Transverse colon (tissue), 4 donors: ENCODE measurements around the gene ZNF784. TPM values are rescaled to one million over a fixed set of nuclear protein-coding genes. Genes with fewer than 3 reads are reported as not detected.

Source experiments
- DNase-seq: peaks from one replicate; pipeline ENCODE4 v3.0.0-alpha.2; 2019
- H3K27ac ChIP-seq, 4 donors: fragments of 200-600 bp; sonication (generic); 2 replicates each; pipeline ENCODE4 v1.5.1; 2016 to 2018; ENCODE audit warnings: inconsistent platforms in 4 of 4
- H3K27me3 ChIP-seq: fragments of 200-600 bp; sonication (generic); 2 replicates; pipeline ENCODE4 v1.5.1; 2017; ENCODE audit warnings: inconsistent platforms
- H3K36me3 ChIP-seq, 4 donors: fragments of 200-600 bp; sonication (generic); 2 replicates each; pipeline ENCODE4 v1.5.1; 2017 to 2019; ENCODE audit warnings: inconsistent platforms in 4 of 4
- H3K4me1 ChIP-seq, 4 donors: fragments of 200-600 bp; sonication (generic); 2 replicates each; pipeline ENCODE4 v1.5.1; 2017 to 2020; ENCODE audit warnings: inconsistent platforms in 4 of 4
- H3K4me3 ChIP-seq, 4 donors: fragments of 200-600 bp; sonication (generic); 1 replicate in 1 of 4; 2 replicates in 3 of 4; pipeline versions ENCODE4 v1.5.1 to v1.6.1; 2017 to 2019; ENCODE audit warnings: inconsistent platforms in 4 of 4
- H3K9me3 ChIP-seq, 2 donors: fragments of 200-600 bp; sonication (generic); 2 replicates each; pipeline ENCODE4 v1.5.1; 2017 to 2019; ENCODE audit warnings: inconsistent platforms in 2 of 2
- CTCF ChIP-seq, 5 experiments: fragments of 200-600 bp in 3 of 5; fragments of 450-650 bp in 2 of 5; sonication (generic) in 3 of 5; IDR thresholded peaks; 1 replicate in 2 of 5; 2 replicates in 3 of 5; pipeline ENCODE4 v1.5.1; 2016 to 2017; ENCODE audit warnings: antibody characterized with exemption in 5 of 5, inconsistent platforms in 3 of 5, mild to moderate bottlenecking in 2 of 5, moderate library complexity in 1 of 5
- EP300 ChIP-seq: sonication (generic); formaldehyde crosslinking; IDR thresholded peaks from one replicate; pipeline ENCODE4 v1.6.1; 2017; ENCODE audit warnings: antibody characterized with exemption, low read depth
- POLR2A ChIP-seq: fragments of 450-650 bp; IDR thresholded peaks from one replicate; pipeline ENCODE4 v1.6.1; 2016; ENCODE audit warnings: antibody characterized with exemption, mild to moderate bottlenecking, moderate library complexity
- POLR2AphosphoS5 ChIP-seq, 3 donors: sonication (generic); formaldehyde crosslinking; IDR thresholded peaks; one replicate each; pipeline ENCODE4 v1.6.1; 2016; ENCODE audit warnings: antibody characterized with exemption in 3 of 3
- WGBS, 2 donors: methylation state at CpG; one replicate each; pipeline ENCODE4 v1.1.5; 2018; ENCODE audit warnings: low coverage in 1 of 2; 5-methylcytosine and 5-hydroxymethylcytosine counted together
- in situ Hi-C, 4 donors: fragments of 200-750 bp; cut with MboI; loops; one replicate each; pipeline versions ENCODE4 v1.15.0 to v1.15.1; 2017; ENCODE audit warnings: low sequenced_read_pairs in 3 of 4, low pct_ligation_motif_present in 1 of 4, low pct_unique_long_range_greater_than_20kb in 1 of 4
- intact Hi-C: fragments of 100-400 bp; cut with DNase I; formaldehyde crosslinking; loops from one replicate; pipeline ENCODE4 v1.15.1; 2023; ENCODE audit warnings: low total_unique reads
- total RNA-seq, 4 donors: library from RNA; depleted of rRNA; stranded (reverse); fragments of >200 nt; gene quantifications; one replicate each; pipeline ENCODE4 v1.1.0, GENCODE V29; 2016

Gene ZNF784
- total RNA-seq, 4 donors from 2014 or later: 11.1 to 27.7 (median 14.5) TPM

DNA sequence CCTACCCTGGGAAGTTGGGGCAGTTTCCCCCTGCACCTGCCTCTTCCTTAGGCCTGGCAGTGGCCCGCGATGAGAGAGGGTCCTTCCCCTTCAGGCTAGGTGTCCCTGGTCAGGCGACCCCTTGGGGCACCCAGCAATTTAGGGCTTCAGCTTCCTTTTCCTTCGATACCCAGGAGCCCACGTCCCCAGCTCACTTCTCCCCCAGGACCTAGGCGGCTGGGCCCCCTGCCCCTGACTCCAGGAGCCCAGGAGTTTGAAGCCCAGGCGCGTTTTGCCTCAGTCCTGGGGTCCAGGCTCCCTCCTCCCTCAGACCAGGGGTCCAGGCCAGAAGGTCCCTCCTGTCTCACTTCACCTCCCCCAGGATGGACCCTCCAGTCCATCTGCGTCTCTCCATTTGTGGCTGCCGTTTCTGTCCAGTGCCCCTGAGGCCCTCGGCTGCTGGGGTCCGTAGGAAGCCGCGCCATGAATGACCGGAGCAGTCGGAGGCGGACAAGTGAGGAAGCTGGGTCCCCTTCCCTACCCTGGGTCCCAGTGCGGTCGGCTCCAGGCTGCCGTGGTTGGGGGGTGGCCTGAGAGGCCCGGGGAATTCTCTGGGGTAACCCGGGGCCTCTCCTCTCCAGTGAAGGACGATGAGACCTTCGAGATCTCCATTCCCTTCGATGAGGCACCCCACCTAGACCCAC, 24.4 kb upstream of the ZNF784 start:
- in situ Hi-C loops: no loop called here
- peak overlapping the region; percentile 82 to 91 (median 86) for H3K27ac ChIP-seq
- H3K27me3 ChIP-seq: no peaks in the 10 kb centered on the region
- no peak for TF ChIP-seq EP300
- no peak for TF ChIP-seq POLR2AphosphoS5 (IDR thresholded peaks at IDR 0.05)
- no peak for TF ChIP-seq POLR2A
- no peak for TF ChIP-seq CTCF (IDR thresholded peaks at IDR 0.05)
- intact Hi-C loops: no loop called here
- no peak for DNase-seq
- WGBS, 2 donors: 38% methylated on average over 22 of the region's 25 CpGs; no CpG with 5 or more reads in 1 of the 2 donors
- no peaks in the 10 kb centered on the region for H3K9me3 ChIP-seq
- H3K4me1 ChIP-seq: peaks cover 20 to 43% (median 33%) of the 10 kb centered on the region in 4 donors
- peak overlapping the region; percentile 58 to 87 (median 74) for H3K4me3 ChIP-seq
- H3K36me3 ChIP-seq: no peaks in the 10 kb centered on the region

GRCh38 chr19:55647732-55648584, 23.6 kb upstream of the ZNF784 start, which contains the start of gene CCDC106:
CCDC106 (plus strand) TSS chr19:55648212; CDS start chr19:55649047, 835 bp downstream.
- in situ Hi-C loops (no loop called here), intact Hi-C loops (no loop called here)
- TF ChIP-seq POLR2A: no peak
- peak in 2 of 3 donors; percentile 4 to 29 for TF ChIP-seq POLR2AphosphoS5 (IDR thresholded peaks at IDR 0.05)
- peak; percentile 72 for DNase-seq
- H3K27ac ChIP-seq: peak within 1 kb of the TSS; percentile 82 to 91 (median 86)
- H3K9me3 ChIP-seq: no peaks in the 10 kb centered on the region
- H3K4me3 ChIP-seq: peak within 1 kb of the TSS; percentile 58 to 87 (median 74)
- peaks cover 20 to 40% (median 33%) of the 10 kb centered on the region in 4 donors for H3K4me1 ChIP-seq
- H3K27me3 ChIP-seq: no peaks in the 10 kb centered on the region
- WGBS, 2 donors: 2% methylated on average over 66 of the region's 87 CpGs; no CpG with 5 or more reads in 1 of the 2 donors
- no peaks in the 10 kb centered on the region for H3K36me3 ChIP-seq

GRCh38 chr19:55646889-55647731, 22.7 kb upstream of the ZNF784 start:
- 41 to 66% methylated on average over 7 to 14 of the region's 14 CpGs for WGBS, 2 donors
- Histone ChIP-seq H3K4me3 (peak overlapping the region; percentile 58 to 87 (median 74)), H3K4me1 (peaks cover 20 to 47% (median 41%) of the 10 kb centered on the region in 4 donors), H3K27ac (peak overlapping the region; percentile 82 to 91 (median 86)), H3K27me3 (no peaks in the 10 kb centered on the region), H3K36me3 (no peaks in the 10 kb centered on the region), H3K9me3 (no peaks in the 10 kb centered on the region)
- TF ChIP-seq POLR2AphosphoS5 (IDR thresholded peaks at IDR 0.05) (no peak), POLR2A (no peak), CTCF (IDR thresholded peaks at IDR 0.05) (no peak), EP300 (no peak)
- intact Hi-C loops (no loop called here), in situ Hi-C loops (no loop called here)
- DNase-seq: no peak

DNA sequence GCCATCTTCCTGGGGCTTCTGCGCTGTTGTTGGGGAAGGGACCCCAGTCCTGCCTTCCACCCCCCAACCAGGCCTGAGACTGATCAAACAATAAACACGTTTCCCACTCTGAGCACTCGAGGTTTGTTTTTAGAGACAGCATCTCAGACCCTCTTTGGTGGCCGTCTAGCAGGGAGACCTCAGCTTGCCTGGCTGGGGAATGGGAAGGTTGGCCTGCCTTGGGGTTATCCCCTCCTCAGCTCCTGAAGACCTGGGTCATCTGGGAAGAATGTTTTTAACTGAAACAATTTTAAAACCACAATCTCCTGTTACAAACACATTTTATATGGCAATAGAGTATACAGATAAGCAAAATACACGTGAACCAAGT, 21.1 kb upstream of the ZNF784 start:
- H3K36me3 ChIP-seq: no peaks in the 10 kb centered on the region
- H3K27ac ChIP-seq: no peak overlapping the region
- in situ Hi-C loops: no loop called here
- H3K9me3 ChIP-seq: no peaks in the 10 kb centered on the region
- H3K4me1 ChIP-seq: peaks cover 20 to 55% (median 48%) of the 10 kb centered on the region in 4 donors
- 40 to 66% methylated on average over 1 to 5 of the region's 5 CpGs for WGBS, 2 donors
- H3K4me3 ChIP-seq: no peak overlapping the region
- intact Hi-C loops: no loop called here
- TF ChIP-seq POLR2AphosphoS5 (IDR thresholded peaks at IDR 0.05): no peak
- TF ChIP-seq POLR2A: no peak
- TF ChIP-seq EP300: no peak
- TF ChIP-seq CTCF (IDR thresholded peaks at IDR 0.05): no peak
- no peak for DNase-seq
- H3K27me3 ChIP-seq: no peaks in the 10 kb centered on the region
